GM18873 (cell line): ENCODE results near the gene EVL.
"Not testable (repeated sequence)": the region's sequence is repeated elsewhere in the genome, so short reads cannot be mapped to it uniquely, and the experiment has no call there.

Source experiments
- ATAC-seq: cut with Tn5 transposase; IDR thresholded peaks from one replicate; pipeline ENCODE4 v1.9.1; 2021; ENCODE audit warnings: mild to moderate bottlenecking, moderate library complexity, moderate number of reproducible peaks; ENCODE audit not compliant: unreplicated experiment, low FRiP score

Gene EVL

DNA sequence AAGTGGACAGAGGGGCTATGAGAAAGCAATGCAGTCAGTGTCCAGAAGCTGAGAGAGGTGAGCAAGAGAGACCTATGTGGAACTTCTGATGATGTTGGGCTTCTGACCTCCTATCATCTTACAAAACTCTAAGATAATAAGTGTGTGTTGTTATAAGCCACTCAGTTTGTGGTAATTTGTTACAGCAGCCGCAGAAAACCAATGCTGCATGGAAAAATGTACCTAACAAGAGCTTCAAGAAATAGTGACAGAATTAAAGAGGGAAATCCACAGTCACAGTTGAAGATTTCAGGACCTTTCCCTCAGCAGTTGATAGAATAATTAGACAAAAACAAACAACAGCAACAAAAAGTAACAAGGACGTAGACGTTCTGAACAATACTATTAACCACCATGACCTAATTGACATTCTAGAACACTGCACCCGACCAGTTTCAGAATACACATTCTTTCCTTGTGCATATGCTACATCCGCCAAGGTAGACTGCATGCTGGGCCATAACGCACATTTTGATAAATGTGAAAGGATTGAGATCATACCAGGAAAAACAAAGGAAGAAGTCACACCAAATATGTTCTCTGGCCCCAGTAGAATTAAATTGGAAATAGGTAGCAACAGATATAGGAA lies 1.8 kb upstream of the EVL start:
- ATAC-seq, result no peak

DNA sequence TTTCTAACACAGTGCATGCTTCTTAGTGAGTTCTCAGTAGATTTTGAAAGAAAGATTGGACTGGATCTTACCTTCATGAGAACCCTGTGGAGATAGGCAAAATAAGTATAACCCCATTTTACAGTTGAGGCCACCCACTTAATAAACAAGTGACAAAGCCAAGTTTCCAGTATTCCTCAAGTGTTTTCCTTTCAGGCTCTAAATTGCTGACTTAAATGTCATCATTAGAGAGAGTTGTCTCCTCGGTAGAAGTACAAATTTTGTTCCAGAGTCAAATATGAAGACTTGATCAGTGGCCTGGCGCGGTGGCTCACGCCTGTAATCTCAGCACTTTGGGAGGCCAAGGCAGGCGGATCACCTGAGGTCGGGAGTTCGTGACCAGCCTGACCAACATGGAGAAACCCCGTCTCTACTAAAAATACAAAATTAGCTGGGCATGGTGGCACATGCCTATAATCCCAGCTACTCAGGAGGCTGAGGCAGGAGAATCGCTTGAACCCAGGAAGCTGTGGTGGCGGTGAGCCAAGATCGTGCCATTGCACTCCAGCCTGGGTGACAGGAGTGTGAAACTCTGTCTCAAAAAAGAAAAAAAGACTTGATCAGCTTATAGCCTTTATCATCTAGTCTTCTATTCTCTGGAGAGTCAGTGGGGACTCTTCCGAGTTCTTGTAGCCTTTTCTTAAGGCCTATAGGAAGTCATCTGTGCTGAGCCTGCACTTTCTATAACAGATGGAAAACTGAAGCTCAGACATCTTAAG lies 708 bp upstream of the EVL start:
- not testable (repeated sequence) for ATAC-seq

DNA sequence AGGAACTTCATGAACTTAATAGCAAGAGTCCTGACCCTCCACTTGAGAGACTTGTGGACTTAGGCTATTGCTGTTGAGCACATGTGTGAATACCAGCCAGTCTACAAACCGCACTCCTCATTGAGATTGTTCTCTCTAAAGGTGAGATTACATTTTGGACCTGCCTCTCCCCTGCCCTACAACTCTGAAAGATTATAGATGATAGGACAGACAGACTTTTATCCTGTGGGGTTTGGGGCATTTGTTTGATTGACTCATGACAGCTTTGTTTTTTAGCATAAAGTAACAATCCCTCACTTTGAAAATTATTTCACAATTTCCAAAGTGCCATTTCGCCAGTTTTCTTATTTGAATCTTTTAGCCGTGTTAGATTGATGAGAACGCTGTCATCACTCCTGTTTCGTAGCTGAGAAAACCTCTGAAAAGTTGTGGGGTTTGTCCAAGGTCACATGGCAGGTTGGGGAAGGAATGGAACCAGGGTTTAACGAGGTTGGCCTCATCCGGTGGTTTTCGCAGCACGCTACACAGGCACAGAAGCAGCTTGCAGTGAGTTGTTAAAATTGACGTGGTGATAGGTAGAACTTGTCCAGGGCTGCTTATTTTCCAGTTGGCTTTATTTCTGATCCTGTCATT lies 836 bp downstream of the EVL start:
- no peak for ATAC-seq

DNA sequence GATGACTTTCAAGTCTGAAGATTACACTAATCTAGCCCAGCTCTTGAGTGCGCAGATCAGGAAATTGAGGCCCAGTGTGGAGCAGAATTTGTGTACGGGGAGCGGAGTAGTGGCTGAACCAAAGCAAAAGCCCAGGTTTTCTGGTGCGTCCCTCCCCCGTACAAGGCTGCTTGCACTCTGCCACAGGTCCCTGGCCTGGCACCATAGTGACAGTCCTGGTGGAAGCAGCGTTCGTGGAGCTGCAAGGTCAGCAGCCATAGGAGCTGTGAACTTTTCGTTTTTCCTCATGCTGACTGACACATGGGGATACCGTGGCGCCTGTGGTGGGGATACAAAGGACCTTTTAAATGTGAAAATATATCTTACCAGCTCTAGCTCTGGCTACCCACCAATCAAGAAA lies 1.7 kb downstream of the EVL start:
- no peak for ATAC-seq

DNA sequence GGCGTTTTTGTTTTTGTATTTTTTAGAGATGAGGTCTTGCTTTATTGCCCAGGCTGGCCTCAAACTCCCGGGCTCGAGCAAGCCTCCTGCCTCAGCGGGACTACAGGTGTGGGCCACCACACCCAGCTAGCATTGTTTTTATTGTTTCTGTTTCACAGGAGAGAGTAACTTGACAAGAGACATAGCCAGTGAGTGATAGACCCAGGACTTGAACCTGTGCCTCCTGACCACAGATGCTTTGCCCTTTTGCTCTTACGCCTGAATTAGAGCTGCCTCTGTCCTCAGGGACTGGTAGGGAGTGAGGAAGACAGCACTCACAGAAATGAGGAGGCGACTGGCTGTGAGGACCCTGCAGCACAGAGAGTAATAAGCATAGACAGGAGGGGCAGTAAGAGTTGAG lies 2.3 kb downstream of the EVL start:
- ATAC-seq, result no peak

DNA sequence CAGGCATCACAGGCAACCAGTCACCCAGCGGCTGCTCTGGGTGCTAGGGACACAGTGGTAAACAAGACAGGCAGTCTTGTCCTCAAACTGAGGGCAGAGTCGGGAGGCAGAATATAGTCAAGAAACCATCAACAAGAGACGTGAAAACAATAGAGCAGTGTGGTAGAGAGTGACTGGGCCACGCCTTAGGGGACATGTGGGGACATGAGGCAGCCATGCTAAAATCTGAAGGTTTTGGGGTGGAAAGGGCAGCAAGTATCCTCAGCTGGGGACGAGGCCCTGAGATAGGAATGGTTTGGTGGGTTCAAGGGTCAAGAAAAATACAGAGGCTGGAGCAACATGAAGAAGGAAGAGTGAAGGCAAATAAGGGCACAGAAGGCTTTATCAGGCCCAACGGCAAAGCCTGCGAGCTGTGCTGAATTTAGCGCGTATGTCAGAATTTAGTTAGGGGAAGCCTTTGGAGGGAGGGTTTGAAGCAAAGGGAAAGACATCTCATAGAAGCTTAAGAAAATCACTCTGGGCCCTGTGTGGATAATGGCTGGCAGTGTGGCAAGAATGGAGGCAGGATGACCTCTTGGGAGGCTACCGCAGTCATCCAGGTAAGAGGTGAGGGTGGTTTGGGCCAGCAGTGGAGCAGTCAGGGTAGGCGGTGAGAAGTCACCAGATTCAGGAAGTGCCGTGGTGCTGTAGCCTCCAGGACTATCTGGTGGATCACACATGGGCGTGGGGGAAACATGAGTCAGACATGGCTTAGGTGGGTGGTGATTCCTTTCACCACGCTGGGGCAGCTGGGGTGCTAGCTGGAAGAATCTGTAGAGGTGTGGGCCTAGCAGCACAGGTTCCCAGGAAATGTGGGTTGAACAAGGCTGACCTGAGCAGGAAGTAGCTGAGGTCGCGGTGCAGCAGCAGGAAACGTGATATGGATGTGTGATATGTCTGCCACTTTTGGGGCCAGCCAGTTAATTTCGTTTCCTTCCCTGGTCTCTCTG lies 3.0 kb downstream of the EVL start:
- no peak for ATAC-seq

DNA sequence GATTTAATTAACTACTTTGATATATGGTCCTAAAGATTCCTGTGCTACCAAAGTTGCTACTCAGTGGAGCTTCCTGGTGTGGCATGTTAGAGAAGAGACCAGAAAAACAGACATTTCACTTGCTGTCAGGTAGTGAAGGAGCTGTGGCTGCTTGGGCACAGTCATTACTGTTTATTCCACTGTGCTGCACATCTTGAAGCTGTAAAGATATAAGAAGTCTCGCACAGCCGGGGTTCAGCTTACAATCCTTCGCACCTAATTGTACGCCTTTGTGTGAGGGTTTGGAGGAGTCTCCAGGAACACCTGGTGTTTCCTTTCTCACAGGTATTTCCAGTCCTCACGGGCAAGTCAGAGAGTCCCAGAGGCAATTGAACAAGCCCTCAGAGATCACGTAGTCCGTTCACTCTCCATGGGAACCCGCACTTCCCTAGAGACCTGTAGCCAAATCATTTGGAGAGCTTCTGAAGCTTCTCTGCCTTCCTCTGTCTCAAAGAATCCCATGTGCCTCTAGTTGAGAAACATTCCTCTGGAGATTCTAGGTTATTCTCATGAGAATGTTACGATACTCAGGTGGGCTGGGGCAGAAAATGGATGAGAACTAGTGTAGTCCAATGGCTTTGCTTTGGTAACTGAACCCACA lies 4.1 kb downstream of the EVL start:
- ATAC-seq, result no peak

DNA sequence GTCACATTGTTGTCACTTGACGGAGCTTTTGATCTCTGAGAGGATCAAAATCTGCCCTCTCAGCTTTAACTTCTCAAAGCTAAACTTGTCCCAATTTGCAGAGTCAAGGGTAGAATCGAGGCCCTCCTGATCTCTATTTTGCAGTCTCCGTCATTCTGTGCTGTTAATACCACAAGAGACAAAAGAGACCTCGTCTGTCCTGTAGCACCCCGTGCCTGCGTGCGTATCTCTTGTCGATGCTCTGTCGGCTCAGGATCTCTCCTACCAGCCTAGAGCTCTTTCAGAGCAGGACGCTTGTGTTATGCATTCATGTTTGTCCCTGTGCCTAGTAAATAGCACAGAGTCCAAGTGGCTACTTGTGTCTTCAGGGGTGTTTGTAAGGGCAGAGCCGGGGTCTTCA lies 5.1 kb downstream of the EVL start:
- no peak for ATAC-seq

DNA sequence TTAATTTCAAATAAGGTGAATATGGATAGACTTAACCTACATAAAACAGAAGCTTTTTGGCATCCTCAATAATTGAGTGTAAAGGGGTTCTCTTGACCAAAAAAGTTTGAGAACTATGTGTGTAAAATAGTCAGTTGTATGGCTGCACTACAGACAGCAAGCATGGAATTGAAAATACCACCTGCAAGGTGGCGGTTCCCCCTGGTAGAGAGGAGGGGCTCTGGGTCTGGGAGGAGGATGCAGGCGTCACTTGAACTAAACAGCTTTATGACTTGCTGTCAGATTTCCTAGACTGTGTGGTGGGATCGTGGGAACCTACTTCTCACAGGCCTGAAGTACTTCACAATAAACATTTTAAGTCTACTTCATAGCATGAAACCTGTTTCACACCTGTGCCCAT lies 6.3 kb downstream of the EVL start:
- ATAC-seq, result no peak

DNA sequence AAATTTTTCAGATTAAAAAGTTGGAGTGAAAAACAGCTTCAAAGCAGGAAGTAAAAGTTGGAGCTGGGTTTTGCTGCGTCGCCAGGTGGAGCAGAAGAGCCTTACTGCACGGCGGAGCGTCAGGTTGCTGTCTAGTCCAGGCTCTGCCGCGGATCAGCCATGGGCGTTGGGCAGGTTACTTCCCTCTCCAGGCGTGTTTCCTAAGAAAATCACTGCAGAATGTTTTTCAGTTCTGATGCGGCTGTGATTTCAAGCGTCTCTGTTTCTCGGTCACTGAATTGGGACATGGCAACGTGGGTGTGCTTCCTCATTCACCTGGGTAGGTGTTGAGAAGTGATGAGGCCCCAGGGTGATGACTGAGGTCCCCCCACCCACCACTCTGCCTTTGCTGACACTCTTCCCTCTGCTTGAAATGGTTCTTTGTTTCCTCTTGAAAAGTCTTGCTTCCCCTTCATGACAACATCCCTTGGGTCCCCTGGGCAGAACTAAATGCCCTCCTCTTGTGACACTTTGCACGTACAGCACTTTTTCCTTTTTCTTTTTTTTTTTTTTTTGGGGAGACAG lies 7.6 kb downstream of the EVL start:
- no peak for ATAC-seq

DNA sequence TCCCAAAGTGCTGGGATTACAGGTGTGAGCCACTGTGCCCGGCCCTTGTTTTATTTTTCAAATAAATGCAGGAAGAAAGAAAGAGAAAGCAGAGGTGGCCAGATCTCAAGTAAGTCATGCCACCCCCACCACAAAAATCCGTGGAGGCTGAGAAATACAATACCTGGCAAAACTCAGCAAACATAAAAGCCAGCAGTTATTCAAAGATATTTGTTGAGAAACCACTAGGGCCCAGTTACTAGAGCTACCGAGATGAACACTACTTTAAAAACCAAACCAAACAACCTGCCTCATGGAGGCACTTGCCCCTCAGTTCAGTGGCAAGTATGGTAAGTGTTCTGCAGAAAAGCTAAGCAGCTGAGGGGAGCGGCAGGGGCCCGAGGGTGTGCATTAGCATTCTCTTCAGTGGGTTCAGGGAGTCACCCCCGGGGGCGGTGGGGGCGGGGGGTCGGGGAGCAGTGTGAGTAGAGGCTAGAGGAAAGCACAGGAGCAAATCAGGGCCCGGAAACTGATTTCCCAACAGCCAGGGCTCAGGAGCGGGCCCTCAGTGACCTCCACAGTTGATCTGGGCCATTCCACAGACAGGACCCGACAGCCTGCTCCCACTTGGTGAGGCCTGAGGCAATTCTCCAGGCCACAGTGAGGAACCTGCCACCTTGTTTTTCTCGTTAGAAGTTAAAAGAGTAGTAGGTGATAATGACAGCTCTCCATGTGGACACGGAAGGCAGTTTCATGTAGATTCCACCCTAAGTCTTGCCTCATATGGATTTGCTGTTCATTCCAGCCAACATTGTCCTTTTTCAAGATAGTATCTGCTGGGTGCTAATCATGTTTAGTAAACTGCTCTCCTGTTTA lies 8.6 kb downstream of the EVL start:
- ATAC-seq, result no peak

DNA sequence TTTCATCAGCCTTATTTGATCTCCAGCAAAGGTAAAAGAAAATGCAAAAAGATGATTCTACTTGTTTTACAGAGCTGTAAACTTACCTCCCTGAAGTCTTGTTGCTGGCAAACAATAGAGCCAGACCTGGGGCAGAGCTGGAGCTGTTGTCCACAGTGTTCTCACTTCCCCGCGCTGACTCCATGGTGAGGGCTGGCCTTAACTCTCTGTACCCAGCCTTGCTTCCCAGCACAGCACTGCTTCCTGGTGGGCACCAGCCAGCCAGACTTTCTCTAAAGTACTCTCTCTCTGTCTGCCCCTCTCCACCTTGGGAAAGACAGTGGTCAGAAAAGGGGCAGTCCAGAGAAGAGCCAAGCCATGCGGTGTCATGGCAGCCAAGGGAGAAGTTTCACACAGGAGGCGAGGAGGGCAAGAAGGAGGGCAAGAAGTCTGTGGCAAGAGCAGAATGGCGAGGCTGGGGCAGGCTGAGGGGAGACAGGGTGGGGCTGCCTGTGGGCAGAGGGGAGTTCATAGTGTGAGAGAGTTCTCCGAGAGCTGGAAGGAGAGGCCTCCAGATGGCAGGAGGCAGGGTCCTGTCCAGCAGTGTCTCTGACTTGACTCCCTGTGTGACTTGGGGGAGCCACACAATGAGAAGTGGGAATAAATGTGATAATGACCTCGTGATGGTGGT lies 9.3 kb downstream of the EVL start:
- no peak for ATAC-seq

DNA sequence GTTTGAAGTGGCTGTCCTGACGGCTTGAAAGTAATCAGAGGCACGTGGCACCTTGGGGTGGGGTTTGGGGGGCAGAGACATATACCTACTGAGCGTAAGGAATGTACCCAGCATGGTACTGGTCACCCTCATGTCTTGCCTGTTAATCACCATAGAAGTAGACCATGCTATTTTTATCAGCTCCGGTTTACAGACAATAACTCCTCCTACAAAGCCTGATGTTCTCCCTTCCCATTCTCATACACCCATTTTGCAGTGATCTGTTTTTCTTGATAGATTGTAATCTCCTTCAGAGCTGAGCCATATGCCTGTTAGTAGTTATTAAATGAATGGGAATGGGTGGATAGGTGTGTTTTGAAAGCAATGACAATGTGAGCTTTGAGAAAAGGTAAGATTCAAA lies 10.5 kb downstream of the EVL start:
- ATAC-seq, result no peak

DNA sequence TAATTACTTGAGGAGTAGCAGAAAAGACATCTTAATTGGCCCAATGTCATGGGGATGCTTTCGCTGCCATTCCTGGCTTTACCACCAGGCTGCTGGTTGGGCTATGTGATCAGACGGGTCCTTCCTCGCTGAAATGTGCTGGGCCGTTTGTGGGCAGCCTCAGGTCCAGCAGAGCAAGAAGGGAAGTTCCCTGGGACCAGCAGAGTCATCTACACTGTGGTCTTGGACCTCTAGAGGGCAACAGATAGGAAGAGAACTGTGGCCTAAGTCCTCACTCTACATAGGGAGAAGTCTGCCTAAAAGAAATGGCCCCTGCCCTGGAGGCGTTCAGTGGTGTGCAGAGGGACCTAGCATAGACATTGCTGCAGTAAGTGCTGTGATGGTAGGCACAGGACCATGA lies 10.9 kb downstream of the EVL start:
- no peak for ATAC-seq

DNA sequence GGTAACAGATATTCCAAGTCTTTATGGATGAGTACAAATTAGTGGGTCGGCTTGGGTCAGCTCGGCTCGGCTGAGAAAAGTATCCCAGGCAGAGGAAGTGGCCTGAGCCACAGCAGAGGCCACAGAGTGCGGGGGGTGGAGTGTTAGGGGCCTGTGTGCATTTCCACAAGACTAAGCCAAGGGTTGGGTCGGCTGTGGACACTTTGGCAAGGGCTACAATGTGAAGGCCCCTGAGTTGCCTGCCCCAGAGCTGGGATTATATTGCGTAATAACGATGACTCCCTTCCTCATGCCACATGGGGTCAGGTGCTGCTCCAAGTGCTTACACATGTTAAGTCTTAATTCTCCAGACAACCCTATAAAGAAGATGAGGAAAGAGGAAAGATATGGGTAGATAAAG lies 11.4 kb downstream of the EVL start:
- ATAC-seq, result no peak

DNA sequence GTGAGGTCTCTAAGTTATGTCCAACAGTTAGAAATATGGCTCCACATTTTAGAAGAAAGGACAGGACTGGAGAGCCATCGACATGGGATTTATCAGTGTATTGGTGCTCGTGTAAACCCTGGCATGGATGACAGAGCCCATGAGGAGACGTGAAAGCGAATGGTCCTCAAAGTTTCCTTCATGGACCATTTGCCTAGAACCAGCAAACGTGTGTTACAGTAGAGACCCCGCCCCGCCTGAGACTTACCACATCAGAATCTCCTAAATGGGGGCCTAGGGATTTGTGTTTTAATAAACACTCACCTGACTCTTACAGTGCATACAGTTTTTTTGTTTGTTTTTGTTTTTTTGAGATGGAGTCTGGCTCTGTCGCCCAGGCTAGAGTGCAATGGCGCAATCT lies 12.2 kb downstream of the EVL start:
- no peak for ATAC-seq

DNA sequence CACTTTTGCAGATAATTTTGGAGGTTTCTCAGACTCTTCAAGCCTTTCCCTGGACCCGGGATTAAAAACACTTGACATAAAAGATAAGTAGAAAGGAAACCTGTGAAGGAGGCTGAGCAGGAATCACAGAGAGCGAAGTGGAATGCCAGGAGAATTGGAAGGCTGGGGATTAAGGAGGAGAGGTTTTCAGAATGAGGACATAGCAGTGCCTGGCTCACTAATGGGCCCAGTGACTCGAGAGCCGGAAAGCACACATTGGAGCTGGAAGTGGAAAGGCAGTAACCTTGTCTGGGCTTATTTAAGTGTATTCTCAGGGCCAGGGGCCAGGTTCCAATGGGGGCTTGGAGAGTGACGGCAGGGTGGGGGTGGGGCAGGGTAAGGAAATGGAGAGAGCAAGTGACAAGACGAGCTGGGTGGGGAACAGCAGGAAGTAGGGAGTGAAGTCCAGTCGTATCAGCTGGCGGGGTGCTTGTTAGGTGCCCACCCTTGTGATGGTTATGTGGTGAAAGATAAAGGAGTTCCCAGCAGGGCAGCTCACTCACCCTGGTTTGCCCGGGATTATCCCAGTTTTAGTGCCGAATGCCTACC lies 13.1 kb downstream of the EVL start:
- ATAC-seq, result no peak
